Natural killer cell (primary cell): ENCODE results near the gene AKAP9. TPM values are rescaled to one million over a fixed set of nuclear protein-coding genes. Genes with fewer than 3 reads are reported as not detected.

Experiments used
- ATAC-seq, 3 donors: fragments of 150-1000 bp in 2 of 3; fragments of 200-7000 bp in 1 of 3; cut with Tn5 transposase; 1 replicate in 1 of 3; 2 replicates in 2 of 3; pipeline ENCODE4 v1.10.0; 2021; ENCODE audit warnings: mild to moderate bottlenecking in 2 of 3, moderate library complexity in 2 of 3
- DNase-seq, 2 donors: peaks; one replicate each; pipeline versions ENCODE4 v3.0.0 to v3.0.0-alpha.2; 2013 to 2021; ENCODE audit warnings: mixed read lengths in 1 of 2
- H3K27ac ChIP-seq: one replicate; pipeline ENCODE4 v1.5.1; 2013; ENCODE audit warnings: mild to moderate bottlenecking, low read length
- H3K27me3 ChIP-seq: one replicate; pipeline ENCODE4 v1.6.1; 2013; ENCODE audit warnings: low read length; ENCODE audit not compliant: control insufficient read depth, insufficient read depth
- H3K36me3 ChIP-seq: one replicate; pipeline ENCODE4 v1.6.1; 2013; ENCODE audit warnings: low read length; ENCODE audit not compliant: control insufficient read depth, insufficient read depth
- H3K4me1 ChIP-seq: one replicate; pipeline ENCODE4 v1.6.1; 2013; ENCODE audit warnings: low read length; ENCODE audit not compliant: control insufficient read depth, insufficient read depth
- H3K4me3 ChIP-seq: one replicate; pipeline ENCODE4 v1.5.1; 2013; ENCODE audit warnings: low read length
- H3K9me3 ChIP-seq: one replicate; pipeline ENCODE4 v1.6.1; 2013; ENCODE audit warnings: low read length; ENCODE audit not compliant: control insufficient read depth, insufficient read depth
- H3K27ac Mint-ChIP-seq, 2 donors: one replicate each; pipeline ENCODE4 v1.8.0; 2022; ENCODE audit warnings: mild to moderate bottlenecking in 2 of 2, mixed read lengths in 2 of 2, moderate library complexity in 1 of 2
- H3K27me3 Mint-ChIP-seq, 2 donors: one replicate each; pipeline ENCODE4 v1.8.0; 2022; ENCODE audit warnings: low read depth in 2 of 2, mixed read lengths in 2 of 2
- H3K36me3 Mint-ChIP-seq: one replicate; pipeline ENCODE4 v1.8.0; 2022; ENCODE audit warnings: mixed read lengths
- H3K4me1 Mint-ChIP-seq, 2 donors: one replicate each; pipeline ENCODE4 v1.8.0; 2022; ENCODE audit warnings: mixed read lengths in 2 of 2
- H3K4me3 Mint-ChIP-seq: one replicate; pipeline ENCODE4 v1.8.0; 2022; ENCODE audit warnings: mild to moderate bottlenecking, moderate library complexity, mixed read lengths
- H3K9me3 Mint-ChIP-seq, 2 donors: one replicate each; pipeline ENCODE4 v1.8.0; 2022; ENCODE audit warnings: mixed read lengths in 2 of 2
- WGBS: methylation state at CpG from one replicate; pipeline ENCODE4 v1.1.7; 2013; ENCODE audit warnings: missing lambda C conversion rate; ENCODE audit not compliant: insufficient coverage; 5-methylcytosine and 5-hydroxymethylcytosine counted together
- intact Hi-C: fragments of 100-400 bp; cut with micrococcal nuclease; formaldehyde crosslinking; loops from one replicate; pipeline ENCODE4 v1.14.2; 2022
- total RNA-seq, 4 donors: library from RNA; stranded (reverse); fragments of 120-200 nt in 1 of 4; gene quantifications; one replicate each; pipeline versions ENCODE4 v1.2.3 to v1.2.4, GENCODE V29; 2013 to 2022
- TF ChIP-seq, protein P1 (sequence below): fragments of 200-600 bp; IDR thresholded peaks from one replicate; pipeline ENCODE4 v1.8.0; 2022; ENCODE audit warnings: antibody characterized with exemption

The AKAP9 gene
- total RNA-seq, 3 donors from 2014 or later (not counting 1 experiment from before 2014, with no cell fraction given) = 78.8 to 93.0 (median 81.9) TPM

DNA sequence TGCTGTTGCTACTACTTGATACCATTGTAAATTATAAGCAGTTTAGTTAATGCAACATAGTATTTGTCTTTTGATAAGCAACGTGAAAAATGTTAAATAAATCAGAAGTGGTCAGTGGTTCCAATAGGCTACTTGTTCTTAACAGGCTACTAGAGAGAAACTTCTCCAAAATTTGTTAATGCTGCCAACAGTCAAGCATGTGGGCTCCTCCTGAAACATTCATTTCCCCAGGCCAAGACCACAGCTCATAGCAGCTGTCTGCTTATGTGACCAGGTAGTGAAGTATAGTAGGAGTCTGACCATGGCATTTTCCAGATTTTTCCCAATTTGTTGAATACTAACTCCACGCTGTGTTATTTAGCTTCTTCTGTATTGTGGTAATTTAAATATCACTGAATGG lies 112.7 kb downstream of the AKAP9 start:
- H3K36me3 Mint-ChIP-seq = peaks cover 8% of the 10 kb centered on the region
- no peak for ATAC-seq
- H3K9me3 Mint-ChIP-seq = no peaks in the 10 kb centered on the region

DNA sequence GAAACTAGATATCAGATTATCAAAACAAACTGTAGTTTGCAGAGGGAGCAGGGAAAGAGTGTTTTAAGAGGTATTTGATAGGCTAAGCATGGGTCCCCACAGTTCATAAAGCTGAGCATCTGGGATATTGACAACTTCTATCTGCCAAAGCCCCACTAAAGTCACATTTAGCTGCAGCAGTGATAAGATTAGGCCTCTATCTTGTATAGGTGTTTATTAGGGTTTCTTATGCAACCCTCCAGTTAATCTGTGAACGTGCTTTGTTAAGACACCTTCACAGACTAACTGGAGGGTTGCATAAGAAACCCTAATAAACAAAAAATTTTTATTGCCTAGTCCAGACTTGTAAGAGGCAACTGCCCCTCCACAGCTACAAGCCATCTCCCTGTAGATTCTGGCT lies 115.6 kb downstream of the AKAP9 start:
- ATAC-seq (no peak), DNase-seq (no peak)
- H3K4me1 Mint-ChIP-seq = peaks cover 13% of the 10 kb centered on the region in 2 donors
- H3K4me3 ChIP-seq = no peak overlapping the region
- H3K36me3 Mint-ChIP-seq = no peaks in the 10 kb centered on the region
- H3K27me3 Mint-ChIP-seq = no peaks in the 10 kb centered on the region
- intact Hi-C loops = no loop called here
- 100% methylated on average over 1 of the region's 1 CpG for WGBS
- H3K27me3 ChIP-seq = no peaks in the 10 kb centered on the region
- no peaks in the 10 kb centered on the region for H3K9me3 Mint-ChIP-seq
- H3K27ac ChIP-seq = no peak overlapping the region
- no peaks in the 10 kb centered on the region for H3K4me1 ChIP-seq
- H3K9me3 ChIP-seq = no peaks in the 10 kb centered on the region
- no peak overlapping the region for H3K27ac Mint-ChIP-seq
- H3K4me3 Mint-ChIP-seq = no peak overlapping the region
- TF ChIP-seq, protein P1, sequence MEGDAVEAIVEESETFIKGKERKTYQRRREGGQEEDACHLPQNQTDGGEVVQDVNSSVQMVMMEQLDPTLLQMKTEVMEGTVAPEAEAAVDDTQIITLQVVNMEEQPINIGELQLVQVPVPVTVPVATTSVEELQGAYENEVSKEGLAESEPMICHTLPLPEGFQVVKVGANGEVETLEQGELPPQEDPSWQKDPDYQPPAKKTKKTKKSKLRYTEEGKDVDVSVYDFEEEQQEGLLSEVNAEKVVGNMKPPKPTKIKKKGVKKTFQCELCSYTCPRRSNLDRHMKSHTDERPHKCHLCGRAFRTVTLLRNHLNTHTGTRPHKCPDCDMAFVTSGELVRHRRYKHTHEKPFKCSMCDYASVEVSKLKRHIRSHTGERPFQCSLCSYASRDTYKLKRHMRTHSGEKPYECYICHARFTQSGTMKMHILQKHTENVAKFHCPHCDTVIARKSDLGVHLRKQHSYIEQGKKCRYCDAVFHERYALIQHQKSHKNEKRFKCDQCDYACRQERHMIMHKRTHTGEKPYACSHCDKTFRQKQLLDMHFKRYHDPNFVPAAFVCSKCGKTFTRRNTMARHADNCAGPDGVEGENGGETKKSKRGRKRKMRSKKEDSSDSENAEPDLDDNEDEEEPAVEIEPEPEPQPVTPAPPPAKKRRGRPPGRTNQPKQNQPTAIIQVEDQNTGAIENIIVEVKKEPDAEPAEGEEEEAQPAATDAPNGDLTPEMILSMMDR = no peak
- peaks cover 16% of the 10 kb centered on the region for H3K36me3 ChIP-seq

More for the DNA sequence above, 112.7 kb downstream of the AKAP9 start:
- Histone ChIP-seq H3K4me3 (no peak overlapping the region), H3K36me3 (peaks cover 23% of the 10 kb centered on the region), H3K9me3 (no peaks in the 10 kb centered on the region), H3K4me1 (no peaks in the 10 kb centered on the region), H3K27me3 (no peaks in the 10 kb centered on the region), H3K27ac (no peak overlapping the region)
- 83% methylated on average over 2 of the region's 2 CpGs for WGBS
- H3K27ac Mint-ChIP-seq = no peak overlapping the region
- intact Hi-C loops = no loop called here
- peaks cover 10% of the 10 kb centered on the region in 2 donors for H3K4me1 Mint-ChIP-seq
- H3K27me3 Mint-ChIP-seq = no peaks in the 10 kb centered on the region
- DNase-seq = no peak
- no peak overlapping the region for H3K4me3 Mint-ChIP-seq
- TF ChIP-seq, protein P1 = no peak

DNA sequence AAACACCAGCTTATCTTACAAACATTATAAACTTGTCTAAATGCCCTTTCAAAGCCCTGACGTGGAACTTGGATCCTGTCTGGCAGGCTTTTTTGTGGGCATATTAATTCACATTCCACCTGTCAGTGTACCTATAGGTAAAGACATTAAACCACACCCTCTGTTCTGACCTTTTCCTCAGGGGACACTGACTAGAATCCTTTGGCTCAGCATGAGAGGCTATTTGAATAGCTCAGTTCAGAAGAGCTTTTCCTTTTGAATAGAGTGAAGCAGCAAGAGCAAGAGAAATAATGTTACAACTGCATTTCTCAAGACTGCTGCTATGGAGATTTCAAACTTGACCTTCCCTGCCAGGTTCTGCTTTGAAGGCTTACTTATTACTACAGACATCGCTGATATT lies 116.7 kb downstream of the AKAP9 start:
- Histone ChIP-seq H3K27ac (no peak overlapping the region), H3K36me3 (peaks cover 12% of the 10 kb centered on the region), H3K9me3 (no peaks in the 10 kb centered on the region), H3K4me3 (no peak overlapping the region), H3K4me1 (no peaks in the 10 kb centered on the region), H3K27me3 (no peaks in the 10 kb centered on the region)
- TF ChIP-seq, protein P1 = no peak
- Mint-ChIP-seq H3K36me3 (no peaks in the 10 kb centered on the region), H3K4me1 (peaks cover 13% of the 10 kb centered on the region in 2 donors), H3K9me3 (no peaks in the 10 kb centered on the region), H3K27ac (no peak overlapping the region), H3K27me3 (no peaks in the 10 kb centered on the region), H3K4me3 (peak overlapping the region; percentile 58)
- intact Hi-C loops = no loop called here
- ATAC-seq (no peak), DNase-seq (no peak)
- WGBS = 83% methylated on average over 1 of the region's 2 CpGs

DNA sequence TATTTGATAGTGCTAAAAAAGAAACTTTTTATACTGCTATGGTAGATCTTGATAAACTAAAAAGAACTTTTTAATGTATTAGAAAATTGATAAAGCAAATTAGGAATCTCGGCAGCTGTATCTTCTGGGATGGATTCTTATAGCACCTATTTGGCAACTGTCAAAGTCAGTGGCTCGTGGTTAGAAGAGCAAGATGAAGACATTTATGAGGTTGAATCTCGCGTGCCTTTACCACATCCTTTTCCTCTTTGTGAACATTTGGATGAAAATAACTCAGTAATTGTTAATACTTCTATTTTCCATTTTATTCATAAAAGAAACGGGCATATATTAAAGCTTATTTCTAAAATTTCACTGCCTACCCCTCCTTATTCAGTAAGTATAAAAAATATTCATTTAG lies 117.4 kb downstream of the AKAP9 start:
- Mint-ChIP-seq H3K27ac (no peak overlapping the region), H3K36me3 (no peaks in the 10 kb centered on the region), H3K9me3 (no peaks in the 10 kb centered on the region), H3K27me3 (no peaks in the 10 kb centered on the region), H3K4me1 (peaks cover 13% of the 10 kb centered on the region in 2 donors), H3K4me3 (peak overlapping the region; percentile 58)
- Histone ChIP-seq H3K36me3 (peaks cover 6% of the 10 kb centered on the region), H3K4me3 (no peak overlapping the region), H3K9me3 (no peaks in the 10 kb centered on the region), H3K27ac (no peak overlapping the region), H3K4me1 (no peaks in the 10 kb centered on the region), H3K27me3 (no peaks in the 10 kb centered on the region)
- DNase-seq (peak in 1 of 2 donors; percentile 52), ATAC-seq (peak in 2 of 3 donors; percentile 53 to 91)
- intact Hi-C loops = no loop called here
- TF ChIP-seq, protein P1 = no peak
- 4% methylated on average over 2 of the region's 5 CpGs for WGBS
